HL-60/S4 treated with retinoic acid at 250 ng/mL for 4 days and 3 days (cell line): ENCODE results near the gene OR2T2.
"Not testable (repeated sequence)": the region's sequence is repeated elsewhere in the genome, so short reads cannot be mapped to it uniquely, and the experiment has no call there.

ENCODE experiments used
- in situ Hi-C: fragments of 300-500 bp; cut with MboI; formaldehyde crosslinking; loops from 2 replicates; pipeline ENCODE4 v1.7.0; 2022; ENCODE audit warnings: low sequenced_read_pairs

Gene OR2T2

GRCh38 chr1:248445399-248445798 is at the start of gene OR2T2:
Gene OR2T2, plus strand, starts transcription at chr1:248445637. Its CDS starts 7,161 bp downstream, at chr1:248452798.
- in situ Hi-C loops = not testable (repeated sequence)

- in situ Hi-C loops = no loop called here
Observed at GRCh38 chr1:248402748-248403147, 42.7 kb upstream of the OR2T2 start, which contains the start of gene OR2T1. Gene OR2T1, plus strand, starts transcription at chr1:248403048. Its CDS starts 3,100 bp downstream, at chr1:248406148.

- in situ Hi-C loops = no loop called here
Observed at GRCh38 chr1:248404024-248404423, 41.4 kb upstream of the OR2T2 start.

- in situ Hi-C loops = no loop called here
Observed at GRCh38 chr1:248406721-248407692, 38.4 kb upstream of the OR2T2 start.

GRCh38 chr1:248416226-248416625 is 29.2 kb upstream of the OR2T2 start:
- in situ Hi-C loops = no loop called here

- in situ Hi-C loops = no loop called here
Observed at GRCh38 chr1:248417854-248418253, 27.6 kb upstream of the OR2T2 start.

GRCh38 chr1:248421384-248421783 is 24.1 kb upstream of the OR2T2 start:
- in situ Hi-C loops = no loop called here

- in situ Hi-C loops = not testable (repeated sequence)
Observed at GRCh38 chr1:248427526-248428191, 17.8 kb upstream of the OR2T2 start.

- in situ Hi-C loops = not testable (repeated sequence)
Observed at GRCh38 chr1:248428192-248428533, 17.3 kb upstream of the OR2T2 start.

GRCh38 chr1:248431683-248432082 is 13.8 kb upstream of the OR2T2 start:
- in situ Hi-C loops = not testable (repeated sequence)

GRCh38 chr1:248432201-248432600 is 13.2 kb upstream of the OR2T2 start:
- in situ Hi-C loops = not testable (repeated sequence)

GRCh38 chr1:248433811-248434415 is 11.5 kb upstream of the OR2T2 start:
- in situ Hi-C loops = not testable (repeated sequence)

GRCh38 chr1:248434913-248435312 is 10.5 kb upstream of the OR2T2 start:
- in situ Hi-C loops = not testable (repeated sequence)

GRCh38 chr1:248436303-248436702 is 9.1 kb upstream of the OR2T2 start:
- in situ Hi-C loops = not testable (repeated sequence)

- in situ Hi-C loops = not testable (repeated sequence)
Observed at GRCh38 chr1:248438668-248439067, 6.8 kb upstream of the OR2T2 start.

GRCh38 chr1:248439283-248439682 is 6.2 kb upstream of the OR2T2 start:
- in situ Hi-C loops = not testable (repeated sequence)

GRCh38 chr1:248442500-248443277 is 2.7 kb upstream of the OR2T2 start:
- in situ Hi-C loops = not testable (repeated sequence)

GRCh38 chr1:248444603-248445002 is 834 bp upstream of the OR2T2 start:
- in situ Hi-C loops = not testable (repeated sequence)

- in situ Hi-C loops = not testable (repeated sequence)
Observed at GRCh38 chr1:248448409-248449074, 3.1 kb downstream of the OR2T2 start.

GRCh38 chr1:248449821-248450465 is 4.5 kb downstream of the OR2T2 start:
- in situ Hi-C loops = not testable (repeated sequence)
